H1 (cell line): ENCODE results near the gene NRXN3. TPM values are rescaled to one million over a fixed set of nuclear protein-coding genes. Genes with fewer than 3 reads are reported as not detected.

ENCODE experiments used
- BACH1 ChIP-seq: IDR thresholded peaks from 2 replicates; pipeline ENCODE4 v1.6.1; 2012; ENCODE audit warnings: low read length, improper control_type of control experiment
- CHD2 ChIP-seq: IDR thresholded peaks from 2 replicates; pipeline ENCODE4 v1.6.1; 2012; ENCODE audit warnings: low read length, improper control_type of control experiment
- CHD7 ChIP-seq: fragments of 300-600 bp; sonication (generic); IDR thresholded peaks from 2 replicates; pipeline ENCODE4 v1.7.1; 2012; ENCODE audit warnings: low read length, moderate library complexity, mild to moderate bottlenecking, inconsistent platforms; ENCODE audit not compliant: insufficient replicate concordance
- CTBP2 ChIP-seq: IDR thresholded peaks from 2 replicates; pipeline ENCODE4 v1.7.0; 2011; ENCODE audit warnings: borderline replicate concordance, mild to moderate bottlenecking, moderate library complexity, mixed read lengths, low read length; ENCODE audit not compliant: insufficient read depth, insufficient read length
- CTCF ChIP-seq, 3 experiments: IDR thresholded peaks; 1 replicate in 2 of 3; 2 replicates in 1 of 3; pipeline versions ENCODE4 v1.5.1 to v1.6.1; 2011; ENCODE audit warnings: low read length in 3 of 3, mild to moderate bottlenecking in 3 of 3, inconsistent platforms in 2 of 3, low read depth in 1 of 3, moderate library complexity in 1 of 3; ENCODE audit not compliant: insufficient read depth in 1 of 3; ENCODE audit errors: control extremely low read depth in 1 of 3
- GABPA ChIP-seq: IDR thresholded peaks from 2 replicates; pipeline ENCODE4 v1.6.1; 2011; ENCODE audit warnings: mild to moderate bottlenecking, low read length, moderate library complexity, borderline replicate concordance; ENCODE audit not compliant: insufficient read depth
- POLR2A ChIP-seq, 2 experiments: IDR thresholded peaks; 1 replicate in 1 of 2; 2 replicates in 1 of 2; pipeline ENCODE4 v1.6.1; 2011; ENCODE audit warnings: low read depth in 2 of 2, low read length in 2 of 2, mild to moderate bottlenecking in 2 of 2; ENCODE audit errors: control extremely low read depth in 1 of 2
- RBBP5 ChIP-seq: IDR thresholded peaks from 2 replicates; pipeline ENCODE4 v1.7.1; 2012; ENCODE audit warnings: low read depth, mild to moderate bottlenecking, inconsistent platforms, low read length, moderate library complexity, borderline replicate concordance
- ZNF274 ChIP-seq: IDR thresholded peaks from 2 replicates; pipeline ENCODE4 v1.7.0; 2012; ENCODE audit warnings: low read length, borderline replicate concordance; ENCODE audit errors: extremely low read depth
- polyA plus RNA-seq, 7 experiments: library from polyadenylated mRNA; depleted of rRNA in 3 of 7; stranded (reverse) in 5 of 7; unstranded in 2 of 7; fragments of >200 nt in 5 of 7; fragments of 200-250 nt in 2 of 7; gene quantifications; 1 replicate in 5 of 7; 2 replicates in 1 of 7; 4 replicates in 1 of 7; pipeline versions ENCODE4 v1.2.1 to v1.2.3, GENCODE V29; 2011 to 2013; ENCODE audit warnings: missing spikeins in 2 of 7, mixed read lengths in 2 of 7
- total RNA-seq: library from RNA; stranded (reverse); fragmentation: NEBNext Ultra II Directional; extraction: Animal tissue kit (Norgen Biotek cat#: 25700); gene quantifications from 2 replicates; pipeline ENCODE4 v1.2.1, GENCODE V29; 2021

NRXN3 gene
- total and polyA plus RNA-seq, 2 of the 8 experiments (the other 6 are each of a cell fraction or from before 2014, with no cell fraction given): 2.6 to 4.1 TPM

GRCh38 chr14:79357307-79357706 lies 1187.1 kb downstream of the NRXN3 start (continued):
- TF ChIP-seq CHD7 (no peak), ZNF274 (no peak), RBBP5 (no peak), CTCF (IDR thresholded peaks at IDR 0.05; ENCODE audit: control extremely low read depth in 1 of 3, insufficient read depth in 1 of 3, low read depth in 1 of 3, low read length in 3 of 3) (no peak), CTBP2 (no peak), CHD2 (no peak), BACH1 (no peak), POLR2A (IDR thresholded peaks at IDR 0.05; ENCODE audit: control extremely low read depth in 1 of 2, low read depth in 2 of 2, low read length in 2 of 2) (no peak), GABPA (no peak)
